SKM-1 (cell line): ENCODE data around the gene RNASE12.
"Not testable (repeated sequence)": the region's sequence is repeated elsewhere in the genome, so short reads cannot be mapped to it uniquely, and the experiment has no call there.

Experiments
- DNase-seq: peaks from one replicate; lab custom pipeline; 2025; ENCODE audit not compliant: unreplicated experiment; lab: John Stamatoyannopoulos, UW

Gene RNASE12

DNA sequence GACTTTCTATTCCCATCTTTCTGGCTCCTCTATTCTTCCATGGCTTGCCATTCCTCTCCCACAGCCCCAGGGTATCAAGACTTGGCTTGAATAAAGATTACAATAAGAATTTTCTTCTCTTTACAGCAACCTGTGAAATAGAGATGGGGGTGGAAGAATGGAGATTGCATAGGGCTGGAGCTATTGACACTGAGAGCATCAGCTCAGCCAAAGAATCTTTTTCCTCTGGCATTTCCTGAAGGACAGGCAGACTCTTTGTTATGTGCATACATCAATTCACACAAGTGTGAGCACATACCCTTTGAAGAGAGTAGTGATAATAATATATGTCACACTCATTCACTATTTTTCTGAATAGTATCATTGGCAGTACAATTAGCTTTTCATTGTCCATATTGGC lies 8.0 kb downstream of the RNASE12 start:
- no peak for DNase-seq

DNA sequence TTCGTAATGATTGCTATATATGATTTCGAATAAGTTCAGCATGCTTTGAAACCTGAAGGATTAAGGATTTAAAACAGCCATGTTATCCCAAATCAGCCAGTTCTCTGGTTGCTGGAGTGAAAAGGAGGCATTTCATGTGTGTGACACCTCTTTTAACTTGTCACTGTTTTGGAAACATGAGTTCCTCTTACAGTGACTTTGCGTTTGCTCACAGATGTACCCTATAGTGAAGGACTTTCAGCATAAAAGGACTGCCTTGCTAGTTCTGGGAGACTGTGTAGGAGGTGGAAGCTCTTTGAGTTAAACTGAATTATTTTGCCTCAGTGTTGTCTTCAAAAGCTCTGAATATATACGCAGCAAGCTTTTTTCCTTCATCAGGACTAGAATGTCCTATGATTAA lies 10.9 kb downstream of the RNASE12 start:
- DNase-seq, result no peak

DNA sequence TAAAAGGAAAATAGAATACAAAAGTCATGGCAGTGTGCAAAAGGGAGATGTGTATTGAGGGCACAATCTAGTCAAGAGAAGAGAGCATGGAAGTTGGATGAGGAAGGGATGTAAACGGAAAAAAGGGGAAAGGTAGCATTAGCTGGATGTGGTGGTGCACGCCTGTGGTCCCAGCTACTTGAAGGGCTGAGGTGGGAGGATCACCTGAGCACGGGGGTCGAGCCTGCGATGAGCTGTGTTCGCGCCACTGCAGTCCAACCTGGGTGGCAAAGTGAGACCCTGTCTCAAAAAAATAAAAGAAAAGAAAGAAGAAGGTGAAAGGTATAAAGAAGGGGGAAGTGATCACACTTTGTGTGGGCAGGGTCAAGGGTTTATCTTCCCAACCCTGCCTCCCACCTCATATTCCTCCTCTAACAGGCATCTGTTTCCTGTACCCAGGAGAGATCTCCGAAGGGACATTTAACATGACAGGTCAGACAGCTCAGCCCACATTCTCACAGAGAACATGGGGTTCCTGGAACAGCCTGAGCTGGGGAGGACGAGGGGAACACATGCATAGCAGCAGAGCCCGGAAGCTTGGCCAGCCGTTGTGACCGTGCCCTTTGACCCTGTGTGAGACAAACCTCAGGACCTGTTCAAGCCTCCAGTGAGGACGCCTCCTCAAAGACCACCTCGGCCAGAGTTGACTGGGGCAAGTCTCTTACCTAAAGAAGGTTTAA lies 12.2 kb downstream of the RNASE12 start:
- no peak for DNase-seq

DNA sequence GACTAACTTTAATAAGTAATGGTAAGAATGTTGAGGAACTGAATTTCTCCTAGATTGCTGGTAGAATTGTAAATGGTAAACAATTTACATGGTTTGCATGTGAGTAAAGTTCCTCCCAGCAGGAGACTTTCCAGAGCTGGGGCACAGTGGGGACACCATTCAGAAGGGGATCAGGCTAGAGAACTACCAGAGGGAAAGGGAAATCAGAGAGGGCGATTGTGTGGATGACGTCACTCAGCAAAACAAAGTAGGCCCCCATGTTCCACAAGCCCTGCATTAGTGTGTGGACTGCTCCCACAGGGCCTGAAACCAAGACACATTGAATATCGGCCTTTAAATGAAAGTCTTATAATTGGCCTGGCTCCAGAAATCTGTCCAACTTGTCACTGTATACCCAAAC lies 12.9 kb downstream of the RNASE12 start:
- DNase-seq, result no peak

DNA sequence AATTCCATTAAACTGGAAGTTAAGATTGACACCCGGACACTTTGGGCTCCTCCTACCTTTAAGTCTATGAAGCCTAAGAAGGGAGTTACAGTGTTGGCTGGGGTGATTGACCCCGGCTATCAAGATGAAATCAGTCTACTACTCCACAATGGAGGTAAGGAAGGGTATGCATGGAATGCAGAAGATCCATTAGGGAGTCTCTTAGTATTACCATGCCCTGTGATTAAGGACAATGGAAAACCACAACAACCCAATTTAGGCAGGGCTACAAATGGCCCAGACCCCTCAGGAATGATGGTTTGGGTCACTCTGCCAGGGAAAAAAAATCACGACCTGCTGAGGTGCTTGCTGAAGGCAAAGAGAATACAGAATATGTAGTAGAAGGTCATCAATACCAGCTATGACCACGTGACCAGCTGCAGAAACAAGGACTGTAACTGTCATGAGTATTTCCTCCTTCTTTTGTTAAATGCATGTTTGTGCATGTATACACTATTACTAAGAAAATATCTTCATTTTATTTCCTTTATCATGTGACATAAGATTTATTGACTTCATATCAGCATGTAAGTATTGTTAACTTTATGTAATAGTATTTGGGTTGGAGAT lies 18.7 kb downstream of the RNASE12 start:
- DNase-seq, result not testable (repeated sequence)

DNA sequence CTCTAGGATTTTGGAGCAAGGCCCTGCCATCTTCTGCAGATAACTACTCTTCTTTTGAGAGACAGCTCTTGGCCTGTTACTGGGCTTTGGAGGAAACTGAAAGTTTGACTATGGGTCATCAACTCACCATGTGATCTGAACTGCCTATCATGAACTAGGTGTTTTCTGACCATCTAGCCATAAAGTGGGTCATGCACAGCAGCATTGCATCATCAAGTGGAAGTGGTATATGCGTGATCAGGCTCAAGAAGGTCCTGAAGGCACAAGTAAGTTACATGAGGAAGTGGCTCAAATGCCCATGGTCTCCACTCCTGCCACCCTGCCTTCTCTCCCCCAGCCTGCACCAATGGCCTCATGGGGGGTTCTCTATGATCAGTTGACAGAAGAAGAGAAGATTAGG lies 20.5 kb downstream of the RNASE12 start:
- DNase-seq, result not testable (repeated sequence)

DNA sequence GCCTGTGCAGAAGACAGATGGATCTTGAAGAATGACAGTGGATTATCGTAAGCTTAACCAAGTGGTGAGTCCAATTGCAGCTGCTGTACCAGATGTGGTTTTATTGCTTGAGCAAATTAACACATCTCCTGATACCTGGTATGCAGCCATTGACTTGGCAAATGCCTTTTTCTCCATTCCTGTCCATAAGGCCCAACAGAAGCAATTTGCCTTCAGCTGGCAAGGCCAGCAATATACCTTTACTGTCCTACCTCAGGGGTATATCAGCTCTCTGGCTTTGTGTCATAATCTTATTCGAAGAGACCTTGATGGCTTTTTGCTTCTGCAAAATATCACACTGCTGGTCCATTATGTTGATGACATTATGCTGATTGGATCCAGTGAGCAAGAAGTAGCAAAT lies 21.3 kb downstream of the RNASE12 start:
- DNase-seq, result not testable (repeated sequence)

DNA sequence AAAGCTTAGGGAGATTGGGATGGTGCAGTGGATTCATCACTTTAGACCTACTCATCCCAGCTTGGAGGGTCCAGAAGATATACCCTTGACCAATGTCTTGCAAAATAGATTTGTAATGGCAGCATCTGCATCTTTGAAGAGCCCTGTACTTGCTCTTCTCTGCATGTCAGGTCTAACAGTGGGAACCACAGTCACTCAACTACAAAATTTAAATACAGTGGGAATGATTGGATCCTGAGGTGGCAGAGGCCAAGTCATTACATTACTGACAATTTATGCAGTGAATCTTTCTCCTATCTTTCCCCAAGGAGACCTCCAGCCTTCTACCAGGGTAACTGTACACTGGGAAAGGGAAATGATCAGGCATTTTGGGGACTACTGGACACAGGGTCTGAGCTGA lies 22.1 kb downstream of the RNASE12 start:
- no peak for DNase-seq

DNA sequence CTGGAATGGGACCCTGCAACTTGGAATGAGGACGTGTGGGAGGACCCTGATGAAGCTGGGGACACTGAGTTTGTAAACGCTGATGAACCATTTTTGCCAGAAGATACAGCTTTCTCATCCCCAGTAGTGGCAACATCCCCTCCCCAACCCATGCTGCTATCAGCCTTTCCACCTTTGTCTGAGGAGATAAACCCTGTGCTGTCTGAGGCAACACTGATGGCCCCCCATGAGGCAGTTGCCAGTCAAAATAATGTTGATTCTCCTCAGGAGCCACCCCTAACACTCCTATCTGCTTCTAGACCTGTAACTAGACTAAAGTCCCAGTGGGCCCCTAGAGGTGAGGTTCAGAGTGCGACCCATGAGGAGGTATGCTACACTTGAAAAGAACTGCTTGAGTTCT lies 22.8 kb downstream of the RNASE12 start:
- DNase-seq, result no peak

DNA sequence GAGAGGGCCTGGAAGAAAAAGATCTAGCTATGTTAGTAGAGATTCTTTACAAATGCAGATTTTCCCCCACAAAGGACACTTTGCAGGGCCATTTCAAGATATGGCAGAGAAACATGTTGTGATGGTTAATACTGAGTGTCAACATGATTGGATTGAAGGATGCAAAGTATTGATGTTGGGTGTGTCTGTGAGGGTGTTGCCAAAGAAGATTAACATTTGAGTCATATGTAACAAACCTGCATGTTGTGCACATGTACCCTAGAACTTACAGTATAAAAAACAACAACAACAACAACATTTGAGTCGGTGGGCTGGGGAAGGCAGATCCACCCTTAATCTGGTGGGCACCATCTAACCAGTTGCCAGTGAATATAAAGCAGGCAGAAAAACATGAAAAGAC lies 24.0 kb downstream of the RNASE12 start:
- DNase-seq, result not testable (repeated sequence)

DNA sequence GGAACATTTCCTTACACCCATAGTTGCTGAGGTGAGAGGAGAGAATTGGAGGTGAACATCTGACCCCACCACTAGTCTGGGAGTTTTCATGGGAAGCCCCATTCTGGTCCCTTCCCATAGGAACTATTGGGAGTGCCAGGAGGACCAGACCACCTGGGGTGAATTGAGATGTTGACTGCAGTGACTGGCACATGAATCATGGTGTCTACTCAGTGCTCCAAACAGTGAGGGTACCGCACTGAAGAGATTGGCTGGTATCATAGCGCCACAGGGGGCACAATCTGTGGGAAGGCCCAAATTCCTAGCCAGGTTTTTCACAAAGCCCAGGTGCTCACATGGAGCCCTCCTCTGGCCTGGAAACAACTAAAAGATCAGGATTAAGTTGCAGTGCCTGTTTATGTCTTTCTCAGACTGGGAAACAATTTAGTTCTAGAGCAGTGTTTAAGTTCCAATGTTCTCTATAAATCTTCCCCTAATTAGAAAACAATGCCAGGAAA lies 26.6 kb downstream of the RNASE12 start:
- no peak for DNase-seq

DNA sequence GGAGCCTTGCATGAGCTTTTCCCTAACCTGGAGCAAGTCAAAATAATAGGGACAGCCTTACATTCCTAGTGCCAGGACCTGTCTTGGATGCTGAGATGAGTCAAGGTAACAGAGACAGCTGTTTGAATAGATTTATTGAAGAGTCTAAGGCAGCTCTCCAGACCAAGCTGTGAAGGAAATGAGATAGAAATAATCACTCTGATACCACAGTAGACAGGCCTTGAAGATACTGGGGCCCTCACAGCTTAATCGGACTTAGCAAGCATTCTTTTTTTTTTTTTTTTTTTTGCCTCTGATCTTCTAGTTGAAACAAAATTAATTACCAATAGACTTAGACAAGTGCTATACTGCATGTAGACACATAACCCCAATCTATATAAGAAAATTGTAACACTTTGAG lies 27.2 kb downstream of the RNASE12 start:
- no peak for DNase-seq

DNA sequence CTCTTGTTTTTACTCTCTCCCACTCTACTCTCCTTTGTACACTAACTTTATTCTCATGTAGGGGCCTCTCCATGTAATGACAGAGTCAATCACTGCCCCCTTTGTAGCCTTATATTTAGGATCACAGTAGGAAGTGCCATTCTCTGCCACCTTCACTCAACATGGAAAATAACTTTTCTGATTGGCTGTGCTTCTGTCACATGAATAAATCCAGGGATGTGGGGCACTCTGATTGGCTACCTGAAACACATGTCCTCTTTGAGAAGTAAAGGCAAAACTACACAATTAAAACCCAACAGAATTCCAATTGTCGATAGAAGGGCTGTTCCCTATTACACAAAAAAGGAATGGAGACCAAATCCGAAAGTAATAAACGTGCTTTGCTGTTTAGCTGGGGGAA lies 30.2 kb downstream of the RNASE12 start, which contains the start of gene RNASE9:
Gene RNASE9 (minus strand): TSS at position 87 of the 400 bp plus-strand sequence.
- DNase-seq, result no peak

DNA sequence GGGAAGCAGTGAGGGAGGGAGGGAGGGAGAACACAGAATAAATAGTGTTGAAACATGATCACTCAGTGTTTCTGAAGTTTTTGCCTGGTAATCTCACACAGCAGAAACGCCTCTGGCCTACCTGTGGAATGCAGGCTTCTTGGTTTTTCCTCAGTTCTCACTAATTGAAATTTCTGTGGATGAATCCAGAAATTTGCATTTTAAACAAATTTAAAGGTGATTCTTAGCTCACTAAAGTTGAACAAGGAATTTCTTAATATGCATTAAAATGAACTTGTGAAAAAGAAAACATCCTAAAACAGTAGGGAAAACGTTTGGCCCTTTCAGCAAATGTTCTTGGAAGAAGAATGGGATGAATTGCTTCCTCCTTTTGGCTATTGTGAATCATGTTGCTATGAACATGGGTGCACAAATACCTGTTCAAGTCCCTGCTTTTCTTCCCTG lies 31.7 kb downstream of the RNASE12 start:
- DNase-seq, result no peak

DNA sequence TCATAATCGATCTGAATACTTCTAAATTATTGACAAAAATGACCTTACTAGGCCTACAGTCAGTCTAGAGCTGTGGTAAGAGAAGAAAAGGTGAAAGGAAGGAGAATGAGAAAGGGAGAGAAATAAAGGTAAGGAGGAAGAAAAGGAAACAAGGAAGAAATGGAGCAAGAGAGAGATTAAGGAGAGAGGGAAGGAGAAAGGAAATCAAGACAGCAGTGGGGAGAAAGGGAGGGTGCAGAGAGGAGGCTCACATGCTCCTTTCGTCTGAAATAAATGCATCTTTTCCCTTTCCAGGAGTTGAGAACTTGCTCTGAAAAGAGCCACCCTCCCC lies 34.0 kb downstream of the RNASE12 start:
- no peak for DNase-seq

DNA sequence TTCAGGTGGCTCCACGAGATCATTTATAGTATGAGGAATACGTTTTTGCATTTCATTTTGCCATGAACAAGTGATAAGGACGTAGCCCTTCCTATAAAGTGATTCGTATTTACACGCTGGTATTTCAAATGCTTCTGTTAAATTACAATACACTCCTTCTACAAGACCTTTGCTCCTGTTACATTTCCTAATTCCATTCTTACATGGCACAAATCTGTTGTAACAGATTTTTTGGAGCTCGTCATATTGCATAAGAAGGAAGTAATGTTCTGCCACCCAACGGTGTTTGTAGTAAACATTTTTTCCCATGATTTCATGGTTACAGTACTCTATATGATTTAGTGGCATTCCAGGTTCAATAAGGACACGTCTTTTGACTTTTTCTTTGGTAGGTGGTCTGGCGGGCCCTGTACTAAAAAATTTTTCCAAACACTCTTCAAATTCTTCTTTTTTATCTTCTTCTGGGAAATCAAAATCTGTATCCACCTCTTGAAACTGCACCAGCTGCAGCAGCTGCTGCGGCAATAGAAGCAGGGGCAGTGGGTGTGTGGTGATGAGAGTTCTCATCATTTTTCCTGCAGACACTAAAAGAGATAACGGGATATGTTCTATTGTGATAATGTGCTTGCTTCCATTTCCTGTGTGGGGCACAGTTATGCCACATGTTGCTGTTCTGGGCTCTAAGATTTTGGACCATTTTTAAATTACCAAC lies 34.5 kb downstream of the RNASE12 start:
- DNase-seq, result no peak

DNA sequence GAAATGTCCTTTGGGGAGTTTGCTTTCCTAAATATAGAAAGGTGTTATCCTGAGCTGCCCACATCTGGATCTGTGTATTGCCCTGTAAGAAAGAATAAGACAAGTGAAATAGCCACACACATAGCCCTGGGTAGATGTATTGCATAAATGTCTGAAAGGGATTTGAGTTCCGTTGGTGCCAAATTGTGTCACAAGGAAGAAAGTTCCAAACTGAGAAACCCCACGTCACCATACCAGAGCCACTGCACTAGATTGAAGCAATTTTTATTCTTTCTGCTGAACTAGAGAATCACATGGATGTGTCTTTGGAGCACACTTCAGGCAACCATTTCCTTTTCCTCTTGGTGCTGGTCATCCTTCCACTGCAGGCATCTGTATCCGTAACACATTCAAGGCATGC lies 35.3 kb downstream of the RNASE12 start:
- DNase-seq, result no peak

DNA sequence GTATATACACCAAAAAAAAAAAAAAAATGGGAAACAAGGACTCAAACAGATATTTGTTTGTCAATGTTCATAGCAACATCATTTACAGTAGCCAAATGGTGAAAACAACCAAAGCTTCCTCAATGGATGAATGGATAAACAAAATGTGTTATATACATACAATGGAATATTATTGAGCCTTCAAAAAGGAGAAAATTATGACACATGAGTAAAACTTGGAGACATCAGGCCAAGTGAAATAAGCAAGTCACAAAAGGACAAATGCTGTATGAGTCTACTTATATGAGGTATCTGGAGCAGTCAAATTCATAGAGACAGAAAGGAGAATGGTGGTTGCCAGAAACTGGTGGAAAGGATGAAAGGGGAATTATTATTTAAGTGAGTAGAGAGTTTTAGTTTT lies 38.2 kb downstream of the RNASE12 start:
- DNase-seq, result no peak

DNA sequence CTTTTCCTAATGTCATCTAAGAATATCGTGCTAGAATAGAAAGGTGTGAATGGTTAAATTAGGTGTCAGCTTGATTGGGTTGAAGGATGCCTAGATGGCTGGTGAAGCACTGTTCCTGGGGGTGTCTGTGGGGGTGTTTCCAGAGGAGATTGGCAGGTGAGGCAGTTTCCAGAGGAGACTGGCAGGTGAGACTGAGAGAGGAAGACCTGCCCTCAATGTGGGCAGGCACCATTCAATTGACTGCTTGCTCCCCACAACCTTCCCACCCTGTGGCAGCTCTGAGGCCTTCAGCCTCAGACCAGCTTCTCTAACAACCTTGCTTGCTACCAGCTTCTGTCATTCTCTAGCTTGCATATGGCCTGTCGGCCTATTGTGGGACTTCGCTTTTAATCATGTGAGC lies 39.6 kb downstream of the RNASE12 start:
- DNase-seq, result no peak

DNA sequence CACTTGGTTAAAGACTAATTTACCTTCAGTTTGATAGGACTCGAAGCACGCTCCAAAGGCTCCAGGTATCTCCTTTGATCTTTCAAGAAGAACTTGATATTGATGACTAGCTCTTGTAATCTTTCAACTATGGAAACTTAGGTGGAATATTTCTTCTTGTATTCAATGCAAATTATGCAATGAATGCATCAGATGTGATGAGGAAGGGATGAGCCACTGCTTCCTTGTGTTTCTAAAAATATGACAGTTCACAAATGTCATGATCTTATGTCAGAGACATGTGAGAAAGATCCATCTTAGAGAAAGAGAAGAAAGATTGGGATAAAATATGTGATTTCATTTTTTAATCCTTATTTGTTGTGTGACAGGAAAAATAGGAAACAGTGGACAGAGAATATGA lies 40.2 kb downstream of the RNASE12 start:
- no peak for DNase-seq

DNA sequence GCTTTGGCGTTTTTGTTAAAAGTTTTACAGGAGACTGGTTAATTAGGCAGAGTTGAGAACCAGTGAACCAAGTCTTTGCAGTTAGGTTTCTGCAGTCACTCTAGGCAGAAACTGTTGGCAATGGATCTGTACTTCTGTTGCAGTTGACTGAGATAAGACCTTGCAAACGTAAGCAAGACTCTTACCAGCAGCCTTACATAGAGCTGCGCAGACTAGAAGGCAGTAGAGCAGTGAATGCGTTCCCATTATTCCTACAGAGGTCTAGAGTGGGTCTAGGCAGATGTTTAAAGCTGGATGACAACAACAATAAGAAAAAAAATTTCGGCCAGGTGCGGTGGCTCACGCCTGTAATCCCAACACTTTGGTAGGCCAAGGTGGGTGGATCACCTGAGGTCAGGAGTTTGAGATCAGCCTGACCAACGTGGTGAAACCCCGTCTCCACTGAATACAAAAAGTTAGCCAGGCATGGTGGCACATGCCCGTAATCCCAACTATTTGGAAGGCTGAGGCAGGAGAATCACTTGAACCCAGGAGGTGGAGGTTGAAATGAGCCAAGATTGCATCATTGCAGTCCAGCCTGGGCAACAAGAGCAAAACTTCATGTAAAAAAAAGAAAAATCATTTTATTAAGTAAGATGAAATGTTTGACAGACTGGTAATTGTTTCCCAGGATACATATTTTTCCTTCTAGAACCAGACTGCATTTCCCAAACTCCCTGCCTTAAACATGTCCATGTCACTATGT lies 42.6 kb downstream of the RNASE12 start:
- no peak for DNase-seq
